Upper lobe of left lung (tissue), 6 donors: Measurements from ENCODE around the gene MACROD2. TPM values are rescaled to one million over a fixed set of nuclear protein-coding genes. Genes with fewer than 3 reads are reported as not detected.

Source experiments
- ATAC-seq, 2 donors: fragments of 200-7000 bp; cut with Tn5 transposase; one replicate each; pipeline ENCODE4 v1.9.1; 2022; ENCODE audit warnings: mild to moderate bottlenecking in 2 of 2, moderate library complexity in 2 of 2; ENCODE audit not compliant: low FRiP score in 2 of 2
- DNase-seq, 2 donors: peaks; one replicate each; pipeline ENCODE4 v3.0.0-alpha.2; 2019 to 2020
- H3K27ac ChIP-seq, 4 donors: fragments of 200-600 bp; sonication (generic); one replicate each; pipeline ENCODE4 v1.5.1; 2016 to 2019
- H3K27me3 ChIP-seq, 4 donors: fragments of 200-600 bp; sonication (generic); one replicate each; pipeline ENCODE4 v1.5.1; 2017 to 2019
- H3K36me3 ChIP-seq, 4 donors: fragments of 200-600 bp; sonication (generic); one replicate each; pipeline ENCODE4 v1.5.1; 2016 to 2019
- H3K4me1 ChIP-seq, 4 donors: fragments of 200-600 bp; sonication (generic); one replicate each; pipeline ENCODE4 v1.5.1; 2018 to 2019
- H3K4me3 ChIP-seq, 4 donors: fragments of 200-600 bp; sonication (generic); one replicate each; pipeline ENCODE4 v1.5.1; 2017 to 2019; ENCODE audit warnings: mild to moderate bottlenecking in 2 of 4, moderate library complexity in 1 of 4
- H3K9me3 ChIP-seq, 4 donors: fragments of 200-600 bp; sonication (generic); one replicate each; pipeline ENCODE4 v1.5.1; 2018 to 2019
- CTCF ChIP-seq, 6 experiments: fragments of 450-650 bp in 4 of 6; fragments of 200-600 bp in 2 of 6; sonication (generic) in 2 of 6; IDR thresholded peaks; one replicate each; pipeline ENCODE4 v1.5.1; 2016 to 2019; ENCODE audit warnings: antibody characterized with exemption in 6 of 6
- EP300 ChIP-seq, 4 donors: sonication (generic); formaldehyde crosslinking; IDR thresholded peaks; one replicate each; pipeline ENCODE4 v1.5.1; 2017; ENCODE audit warnings: antibody characterized with exemption in 4 of 4, control low read depth in 2 of 4
- POLR2A ChIP-seq, 4 donors: fragments of 450-650 bp; IDR thresholded peaks; one replicate each; pipeline ENCODE4 v1.5.1; 2016 to 2017; ENCODE audit warnings: antibody characterized with exemption in 4 of 4, mild to moderate bottlenecking in 2 of 4
- POLR2AphosphoS5 ChIP-seq, 2 donors: sonication (generic); formaldehyde crosslinking; IDR thresholded peaks; one replicate each; pipeline ENCODE4 v1.5.1; 2017; ENCODE audit warnings: antibody characterized with exemption in 2 of 2
- WGBS, 2 donors: methylation state at CpG; one replicate each; pipeline ENCODE4 v1.1.5; 2017 to 2018; 5-methylcytosine and 5-hydroxymethylcytosine counted together
- total RNA-seq, 6 donors: library from RNA; depleted of rRNA in 4 of 6; stranded (reverse); fragments of >200 nt in 4 of 6; gene quantifications; one replicate each; pipeline versions ENCODE4 v1.1.0 to v1.2.1, GENCODE V29; 2016 to 2021
- donor health status: DM: no; HTN: no; CAD: no; lungs with moderate emphysema.
- donor health status: DM: no; HTN: yes; CAD: no; lungs with severe emphysema.

MACROD2 gene
- total RNA-seq, 6 donors from 2014 or later, result 20.7 to 84.3 (median 36.3) TPM

DNA sequence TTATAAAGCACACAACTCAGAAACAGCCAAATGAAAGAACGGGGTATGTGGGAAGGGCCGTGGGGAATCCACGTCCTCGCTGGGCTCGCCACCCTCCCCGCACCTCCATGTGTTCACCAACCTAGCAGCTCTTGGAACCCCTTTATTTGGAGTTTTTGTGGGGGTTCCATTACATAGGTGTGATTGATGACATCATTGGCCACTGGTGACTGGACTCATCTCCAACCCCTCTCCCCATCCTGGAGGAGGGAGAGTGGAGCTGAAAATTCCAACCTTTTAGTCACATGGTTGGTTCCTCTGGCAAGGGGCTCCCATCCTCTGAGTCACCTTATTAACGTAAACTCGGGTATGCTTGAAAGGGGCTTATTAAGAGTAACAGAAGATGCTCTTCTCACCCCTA is 934.1 kb downstream of the MACROD2 start:
- no peaks in the 10 kb centered on the region for H3K9me3 ChIP-seq
- H3K36me3 ChIP-seq, result no peaks in the 10 kb centered on the region
- 94 to 96% methylated on average over 8 of the region's 8 CpGs for WGBS, 2 donors
- H3K27ac ChIP-seq, result no peak overlapping the region
- no peak overlapping the region for H3K4me3 ChIP-seq
- no peaks in the 10 kb centered on the region for H3K27me3 ChIP-seq
- ATAC-seq (no peak), DNase-seq (peak in 1 of 2 donors; percentile 10)
- peaks cover 0 to 3% (median 0%) of the 10 kb centered on the region in 4 donors for H3K4me1 ChIP-seq
- TF ChIP-seq EP300 (IDR thresholded peaks at IDR 0.05) (no peak), POLR2A (IDR thresholded peaks at IDR 0.05) (no peak), POLR2AphosphoS5 (IDR thresholded peaks at IDR 0.05) (no peak), CTCF (IDR thresholded peaks at IDR 0.05) (no peak)

DNA sequence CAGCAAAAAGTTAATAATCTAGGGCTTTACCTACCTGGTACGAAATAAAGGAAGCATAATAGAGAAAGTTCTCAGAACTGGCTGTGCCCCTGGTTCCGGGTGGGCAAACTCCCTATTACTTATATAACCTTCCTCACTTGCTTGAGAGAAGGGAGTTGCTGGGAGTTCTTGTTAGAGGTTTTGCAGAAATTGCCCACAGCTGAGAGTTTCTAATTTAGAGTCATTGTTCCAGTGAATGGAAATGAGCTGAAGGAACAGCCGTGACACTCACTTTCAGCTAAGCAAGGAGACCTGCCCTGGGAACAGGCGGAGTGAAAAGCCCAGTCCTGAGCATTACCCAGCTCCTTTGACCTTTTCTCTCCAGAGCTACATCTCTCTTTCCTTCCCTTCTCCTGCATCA is 936.7 kb downstream of the MACROD2 start:
- 90 to 91% methylated on average over 4 of the region's 4 CpGs for WGBS, 2 donors
- DNase-seq, result no peak
- Histone ChIP-seq H3K36me3 (no peaks in the 10 kb centered on the region), H3K4me3 (no peak overlapping the region), H3K27ac (no peak overlapping the region), H3K27me3 (no peaks in the 10 kb centered on the region), H3K4me1 (peaks cover 0 to 3% (median 0%) of the 10 kb centered on the region in 4 donors), H3K9me3 (no peaks in the 10 kb centered on the region)
- TF ChIP-seq EP300 (IDR thresholded peaks at IDR 0.05) (no peak), CTCF (IDR thresholded peaks at IDR 0.05) (no peak), POLR2A (IDR thresholded peaks at IDR 0.05) (no peak), POLR2AphosphoS5 (IDR thresholded peaks at IDR 0.05) (no peak)
- ATAC-seq, result no peak

- DNase-seq, result no peak
- H3K36me3 ChIP-seq, result no peaks in the 10 kb centered on the region
- H3K27ac ChIP-seq, result no peak overlapping the region
- 55 to 71% methylated on average over 1 of the region's 1 CpG for WGBS, 2 donors
- TF ChIP-seq POLR2AphosphoS5 (IDR thresholded peaks at IDR 0.05) (no peak), EP300 (IDR thresholded peaks at IDR 0.05) (no peak), CTCF (IDR thresholded peaks at IDR 0.05) (no peak), POLR2A (IDR thresholded peaks at IDR 0.05) (no peak)
- H3K27me3 ChIP-seq, result no peaks in the 10 kb centered on the region
- peaks cover 0 to 3% (median 0%) of the 10 kb centered on the region in 4 donors for H3K4me1 ChIP-seq
- no peak for ATAC-seq
- H3K9me3 ChIP-seq, result no peaks in the 10 kb centered on the region
- no peak overlapping the region for H3K4me3 ChIP-seq
These were observed 940.0 kb downstream of the MACROD2 start for GRCh38 chr20:14935285-14935684.

DNA sequence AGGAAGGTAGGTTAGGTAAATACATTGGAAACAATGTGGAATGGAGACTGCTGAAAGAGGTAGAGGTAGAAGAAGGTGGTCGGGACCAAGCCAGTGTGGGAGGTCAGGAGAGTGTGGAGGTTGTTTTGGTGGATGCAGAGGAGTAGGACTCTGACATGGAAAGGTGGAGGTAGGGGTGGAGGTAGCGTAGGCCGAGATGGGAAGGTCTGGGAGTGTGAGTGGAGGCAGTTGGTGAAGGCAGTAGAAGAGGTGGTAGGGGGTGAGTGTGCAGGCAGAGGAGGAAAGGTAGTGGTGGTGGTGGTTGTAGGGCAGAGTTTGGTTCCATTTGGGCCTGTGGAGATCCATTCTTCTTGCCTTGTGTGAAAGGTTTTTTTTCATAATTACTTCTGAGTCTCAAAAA is 941.7 kb downstream of the MACROD2 start:
- no peak for TF ChIP-seq CTCF (IDR thresholded peaks at IDR 0.05)
- TF ChIP-seq POLR2A (IDR thresholded peaks at IDR 0.05), result no peak
- TF ChIP-seq POLR2AphosphoS5 (IDR thresholded peaks at IDR 0.05), result no peak
- TF ChIP-seq EP300 (IDR thresholded peaks at IDR 0.05), result no peak
- DNase-seq, result no peak
- H3K27ac ChIP-seq, result peak overlapping the region in 1 of 4 donors; percentile 39
- 86 to 90% methylated on average over 3 of the region's 3 CpGs for WGBS, 2 donors
- H3K4me1 ChIP-seq, result peaks cover 0 to 3% (median 0%) of the 10 kb centered on the region in 4 donors
- peak in 1 of 2 donors; percentile 38 for ATAC-seq
- no peaks in the 10 kb centered on the region for H3K36me3 ChIP-seq
- H3K27me3 ChIP-seq, result no peaks in the 10 kb centered on the region
- H3K4me3 ChIP-seq, result no peak overlapping the region
- H3K9me3 ChIP-seq, result no peaks in the 10 kb centered on the region

GRCh38 chr20:14937846-14938245 is 942.5 kb downstream of the MACROD2 start:
- 83 to 85% methylated on average over 2 of the region's 2 CpGs for WGBS, 2 donors
- DNase-seq (no peak), ATAC-seq (no peak)
- no peak overlapping the region for H3K27ac ChIP-seq
- H3K9me3 ChIP-seq, result no peaks in the 10 kb centered on the region
- no peaks in the 10 kb centered on the region for H3K36me3 ChIP-seq
- TF ChIP-seq POLR2AphosphoS5 (IDR thresholded peaks at IDR 0.05) (no peak), POLR2A (IDR thresholded peaks at IDR 0.05) (no peak)
- no peaks in the 10 kb centered on the region for H3K27me3 ChIP-seq
- H3K4me1 ChIP-seq, result peaks cover 0 to 3% (median 0%) of the 10 kb centered on the region in 4 donors
- H3K4me3 ChIP-seq, result no peak overlapping the region
